ENCODE data around the gene TFB2M. TPM values are rescaled to one million over a fixed set of nuclear protein-coding genes. Genes with fewer than 3 reads are reported as not detected.

The TFB2M gene
- total and polyA plus RNA-seq, 2 donors (not counting 1 experiment from before 2014, with no cell fraction given) = 8.8 to 11.6 TPM

- POLR2A ChIA-PET = interaction anchor here (0.6 kb wide), 1 partner anchor 10 kb away, joined by 3 read pairs; no protein-coding TSS in a partner anchor
- ATAC-seq (ENCODE audit: low read depth) = no peak
- Histone ChIP-seq H3K4me2 (replicated peaks; ENCODE audit: low read depth, low read length, poor library complexity, severe bottlenecking) (no peak overlapping the region), H3K9me3 (ENCODE audit: control extremely low read depth in 1 of 3, control insufficient read depth in 2 of 3, insufficient read depth in 1 of 3, low read length in 2 of 3) (no peaks in the 10 kb centered on the region), H4K20me1 (ENCODE audit: control insufficient read depth, insufficient read depth, low read length, poor library complexity, severe bottlenecking) (peaks cover 15% of the 10 kb centered on the region), H3K27ac (ENCODE audit: low read length in 2 of 2) (no peak overlapping the region), H3K9ac (ENCODE audit: low read length) (no peak overlapping the region), H3K27me3 (replicated peaks in 1 of 4; ENCODE audit: control extremely low read depth in 1 of 4, control insufficient read depth in 3 of 4, insufficient read depth in 4 of 4, low read length in 3 of 4) (no peaks in the 10 kb centered on the region), H2AFZ (ENCODE audit: insufficient read depth, low read depth, low read length, poor library complexity, severe bottlenecking) (no peak overlapping the region), H3K79me2 (ENCODE audit: control insufficient read depth, insufficient read depth, low read length) (peaks cover 54% of the 10 kb centered on the region), H3K36me3 (replicated peaks in 1 of 2; ENCODE audit: control extremely low read depth in 1 of 2, control insufficient read depth in 1 of 2, extremely low read depth in 1 of 2, insufficient read depth in 2 of 2, low read length in 1 of 2) (peaks cover 13 to 64% of the 10 kb centered on the region in 2 experiments), H3K4me3 (ENCODE audit: control extremely low read depth in 1 of 5, extremely low read depth in 1 of 5, insufficient read depth in 1 of 5, low read depth in 2 of 5, low read length in 4 of 5) (no peak overlapping the region), H3K4me1 (ENCODE audit: control insufficient read depth in 2 of 2, insufficient read depth in 2 of 2, low read length in 2 of 2) (no peaks in the 10 kb centered on the region)
- Mint-ChIP-seq H3K27ac (no peak overlapping the region), H3K4me1 (peaks cover 1% of the 10 kb centered on the region), H3K27me3 (no peaks in the 10 kb centered on the region), H3K9me3 (ENCODE audit: insufficient read depth) (no peaks in the 10 kb centered on the region), H3K4me3 (no peak overlapping the region)
- DNase-seq = no peak
- intact Hi-C loops (cut with micrococcal nuclease) = no loop called here
- CTCF ChIA-PET = interaction anchor here (1.2 kb wide), 1 partner anchor 9 kb away, joined by 3 read pairs; no protein-coding TSS in a partner anchor
- TF ChIP-seq EZH2 (IDR thresholded peaks at IDR 0.05; ENCODE audit: borderline replicate concordance, insufficient read depth, low read depth, low read length, poor library complexity, severe bottlenecking) (no peak), CTCF (IDR thresholded peaks at IDR 0.05) (no peak)
- 97% methylated on average over 12 of the region's 16 CpGs for WGBS (ENCODE audit: insufficient coverage)
These were observed 11.9 kb downstream of the TFB2M start for GRCh38 chr1:246554201-246554600.

- intact Hi-C loops (cut with micrococcal nuclease) = no loop called here
These were observed 14.0 kb downstream of the TFB2M start for GRCh38 chr1:246552110-246552509.

More at GRCh38 chr1:246552110-246552509, 14.0 kb downstream of the TFB2M start:
- WGBS (ENCODE audit: insufficient coverage) = 98% methylated on average over 5 of the region's 6 CpGs
- no peak overlapping the region for H3K9ac ChIP-seq (ENCODE audit: low read length)
- no peak overlapping the region for H3K27ac ChIP-seq (ENCODE audit: low read length in 2 of 2)
- H3K4me1 ChIP-seq (ENCODE audit: control insufficient read depth in 2 of 2, insufficient read depth in 2 of 2, low read length in 2 of 2) = no peaks in the 10 kb centered on the region
- no peak overlapping the region for H3K4me2 ChIP-seq (replicated peaks; ENCODE audit: low read depth, low read length, poor library complexity, severe bottlenecking)
- no peak overlapping the region for H2AFZ ChIP-seq (ENCODE audit: insufficient read depth, low read depth, low read length, poor library complexity, severe bottlenecking)
- no peak overlapping the region for H3K27ac Mint-ChIP-seq
- ChIA-PET CTCF (no interaction called here), POLR2A (no interaction called here)
- H3K27me3 ChIP-seq (replicated peaks in 1 of 4; ENCODE audit: control extremely low read depth in 1 of 4, control insufficient read depth in 3 of 4, insufficient read depth in 4 of 4, low read length in 3 of 4) = no peaks in the 10 kb centered on the region
- H3K4me3 ChIP-seq (ENCODE audit: control extremely low read depth in 1 of 5, extremely low read depth in 1 of 5, insufficient read depth in 1 of 5, low read depth in 2 of 5, low read length in 4 of 5) = no peak overlapping the region
- H3K36me3 ChIP-seq (replicated peaks in 1 of 2; ENCODE audit: control extremely low read depth in 1 of 2, control insufficient read depth in 1 of 2, extremely low read depth in 1 of 2, insufficient read depth in 2 of 2, low read length in 1 of 2) = peaks cover 17 to 70% of the 10 kb centered on the region in 2 experiments
- no peak overlapping the region for H3K4me3 Mint-ChIP-seq
- no peaks in the 10 kb centered on the region for H3K9me3 Mint-ChIP-seq (ENCODE audit: insufficient read depth)
- no peak for TF ChIP-seq EZH2 (IDR thresholded peaks at IDR 0.05; ENCODE audit: borderline replicate concordance, insufficient read depth, low read depth, low read length, poor library complexity, severe bottlenecking)
- TF ChIP-seq CTCF (IDR thresholded peaks at IDR 0.05) = no peak
- H3K27me3 Mint-ChIP-seq = no peaks in the 10 kb centered on the region
- peaks cover 40% of the 10 kb centered on the region for H3K79me2 ChIP-seq (ENCODE audit: control insufficient read depth, insufficient read depth, low read length)
- ATAC-seq (ENCODE audit: low read depth) = no peak
- peaks cover 1% of the 10 kb centered on the region for H3K4me1 Mint-ChIP-seq
- H4K20me1 ChIP-seq (ENCODE audit: control insufficient read depth, insufficient read depth, low read length, poor library complexity, severe bottlenecking) = peaks cover 13% of the 10 kb centered on the region
- DNase-seq = no peak
- no peaks in the 10 kb centered on the region for H3K9me3 ChIP-seq (ENCODE audit: control extremely low read depth in 1 of 3, control insufficient read depth in 2 of 3, insufficient read depth in 1 of 3, low read length in 2 of 3)

Measured in B cell (primary cell).